IMR-90 (cell line): ENCODE measurements around the gene DUSP6. TPM values are rescaled to one million over a fixed set of nuclear protein-coding genes. Genes with fewer than 3 reads are reported as not detected.

Experiments
- ATAC-seq: fragments of 200-7000 bp; cut with Tn5 transposase; 2 replicates; pipeline ENCODE4 v1.9.1; 2020; ENCODE audit warnings: low read depth, mild to moderate bottlenecking, moderate library complexity
- BruUV-seq: library from RNA; stranded (reverse); fragments of 400-500 nt; replicated peaks from 2 replicates; lab custom pipeline; 2021; lab: Mats Ljungman, UMichigan
- CTCF ChIA-PET: fragments of 300-600 bp; formaldehyde crosslinking; extraction: SDS; loops from one replicate; lab custom pipeline; 2021; ENCODE audit warnings: antibody characterized with exemption; lab: Yijun Ruan, JAX
- POLR2A ChIA-PET: fragments of 300-600 bp; sonication (Branson Sonifier 250); formaldehyde crosslinking; loops from one replicate; lab custom pipeline; 2022; ENCODE audit warnings: antibody characterized with exemption; ENCODE audit not compliant: unreplicated experiment; lab: Charles Lee
- DNase-seq: peaks from one replicate; pipeline ENCODE4 v3.0.0; 2013
- H2AFZ ChIP-seq: replicated peaks from 2 replicates; pipeline ENCODE3; 2013; ENCODE audit warnings: low read length, mild to moderate bottlenecking; ENCODE audit not compliant: poor library complexity
- H2AK5ac ChIP-seq: 2 replicates; pipeline ENCODE4 v1.6.1; 2013; ENCODE audit warnings: low read depth, low read length, inconsistent platforms
- H2AK9ac ChIP-seq: replicated peaks from 2 replicates; pipeline ENCODE3; 2013; ENCODE audit warnings: mild to moderate bottlenecking, low read depth, low read length, moderate library complexity; ENCODE audit not compliant: poor library complexity
- H2BK120ac ChIP-seq: 2 replicates; pipeline ENCODE4 v1.6.1; 2013; ENCODE audit warnings: low read depth, low read length, inconsistent platforms
- H2BK15ac ChIP-seq: 3 replicates; pipeline ENCODE4 v1.6.1; 2013; ENCODE audit warnings: low read depth, low read length, inconsistent platforms
- H2BK20ac ChIP-seq: 2 replicates; pipeline ENCODE4 v1.6.1; 2013; ENCODE audit warnings: low read depth, mild to moderate bottlenecking, inconsistent platforms, low read length, moderate library complexity
- H2BK5ac ChIP-seq: 2 replicates; pipeline ENCODE4 v1.6.1; 2013; ENCODE audit warnings: mild to moderate bottlenecking, low read depth, low read length, inconsistent platforms; ENCODE audit not compliant: poor library complexity, severe bottlenecking
- H3K14ac ChIP-seq: replicated peaks from 2 replicates; pipeline ENCODE4 v1.6.1; 2013; ENCODE audit warnings: low read depth, low read length, inconsistent platforms
- H3K18ac ChIP-seq: 2 replicates; pipeline ENCODE4 v1.6.1; 2013; ENCODE audit warnings: low read depth, low read length, control low read depth
- H3K23ac ChIP-seq: 2 replicates; pipeline ENCODE4 v1.6.1; 2013; ENCODE audit warnings: low read depth, low read length, inconsistent platforms
- H3K27ac ChIP-seq: 2 replicates; pipeline ENCODE4 v1.5.1; 2013; ENCODE audit warnings: mild to moderate bottlenecking, control low read depth, low read length; ENCODE audit not compliant: insufficient read depth
- H3K27me3 ChIP-seq: 2 replicates; pipeline ENCODE4 v1.6.1; 2013; ENCODE audit warnings: low read length; ENCODE audit not compliant: control insufficient read depth, insufficient read depth
- H3K36me3 ChIP-seq: 2 replicates; pipeline ENCODE4 v1.6.1; 2013; ENCODE audit warnings: low read length, mixed read lengths; ENCODE audit not compliant: control insufficient read depth, insufficient read depth
- H3K4ac ChIP-seq: 2 replicates; pipeline ENCODE4 v1.6.1; 2013; ENCODE audit warnings: low read depth, low read length, inconsistent platforms
- H3K4me1 ChIP-seq: 2 replicates; pipeline ENCODE4 v1.6.1; 2013; ENCODE audit warnings: low read length, mixed read lengths; ENCODE audit not compliant: control insufficient read depth, insufficient read depth
- H3K4me2 ChIP-seq: 2 replicates; pipeline ENCODE4 v1.6.1; 2013; ENCODE audit warnings: low read depth, mild to moderate bottlenecking, control low read depth, low read length, moderate library complexity
- H3K4me3 ChIP-seq: 2 replicates; pipeline ENCODE4 v1.5.1; 2013; ENCODE audit warnings: low read depth, mild to moderate bottlenecking, control low read depth, low read length, moderate library complexity; ENCODE audit not compliant: insufficient read depth
- H3K56ac ChIP-seq: 2 replicates; pipeline ENCODE4 v1.6.1; 2013; ENCODE audit warnings: low read length, inconsistent platforms; ENCODE audit not compliant: insufficient read depth; ENCODE audit errors: extremely low read depth
- H3K79me1 ChIP-seq, 2 experiments: 2 replicates each; pipeline ENCODE4 v1.6.1; 2013; ENCODE audit warnings: low read length in 2 of 2, inconsistent platforms in 1 of 2, low read depth in 1 of 2
- H3K9ac ChIP-seq: 2 replicates; pipeline ENCODE4 v1.6.1; 2013; ENCODE audit warnings: low read depth, low read length, control low read depth
- H3K9me1 ChIP-seq: 2 replicates; pipeline ENCODE4 v1.6.1; 2013; ENCODE audit warnings: low read length, inconsistent platforms; ENCODE audit not compliant: insufficient read depth
- H3K9me3 ChIP-seq: 2 replicates; pipeline ENCODE4 v1.6.1; 2013; ENCODE audit warnings: low read length; ENCODE audit not compliant: control insufficient read depth, insufficient read depth
- H4K20me1 ChIP-seq: 2 replicates; pipeline ENCODE4 v1.6.1; 2013; ENCODE audit warnings: low read length, inconsistent platforms; ENCODE audit not compliant: insufficient read depth
- H4K5ac ChIP-seq: 2 replicates; pipeline ENCODE4 v1.6.1; 2013; ENCODE audit warnings: mild to moderate bottlenecking, low read depth, low read length, control low read depth
- H4K8ac ChIP-seq, 2 experiments: 2 replicates each; pipeline ENCODE4 v1.6.1; 2013; ENCODE audit warnings: low read depth in 2 of 2, low read length in 2 of 2, control low read depth in 1 of 2, inconsistent platforms in 1 of 2
- H4K91ac ChIP-seq: 2 replicates; pipeline ENCODE4 v1.6.1; 2013; ENCODE audit warnings: low read depth, low read length, inconsistent platforms; ENCODE audit not compliant: insufficient read depth
- CEBPB ChIP-seq: IDR thresholded peaks from 2 replicates; pipeline ENCODE4 v1.6.1; 2012; ENCODE audit warnings: low read depth, low read length, improper control_type of control experiment
- CHD1 ChIP-seq: IDR thresholded peaks from 2 replicates; pipeline ENCODE4 v1.6.1; 2012; ENCODE audit warnings: low read depth, low read length, improper control_type of control experiment
- ELK1 ChIP-seq: fragments of 150-350 bp; IDR thresholded peaks from 2 replicates; pipeline ENCODE4 v1.6.1; 2016; ENCODE audit warnings: low read depth, mild to moderate bottlenecking, low read length, moderate library complexity, borderline replicate concordance
- FOS ChIP-seq: fragments of 150-350 bp; IDR thresholded peaks from 2 replicates; pipeline ENCODE4 v1.6.1; 2016; ENCODE audit warnings: low read depth, low read length
- MAFK ChIP-seq: IDR thresholded peaks from 2 replicates; pipeline ENCODE4 v1.6.1; 2012; ENCODE audit warnings: low read depth, low read length, improper control_type of control experiment
- MXI1 ChIP-seq: IDR thresholded peaks from 2 replicates; pipeline ENCODE4 v1.6.1; 2012; ENCODE audit warnings: low read depth, mild to moderate bottlenecking, low read length, moderate library complexity, borderline replicate concordance
- RAD21 ChIP-seq: IDR thresholded peaks from 2 replicates; pipeline ENCODE4 v1.6.1; 2012; ENCODE audit warnings: low read length, improper control_type of control experiment
- RFX5 ChIP-seq: IDR thresholded peaks from 2 replicates; pipeline ENCODE4 v1.8.0; 2012; ENCODE audit warnings: low read depth, mild to moderate bottlenecking, low read length, moderate library complexity
- WGBS, 2 experiments: methylation state at CpG; one replicate each; pipeline versions ENCODE4 v1.1.5 to v1.1.7; 2013; ENCODE audit warnings: missing lambda C conversion rate in 2 of 2; ENCODE audit not compliant: insufficient read length in 1 of 2; ENCODE audit errors: extremely low coverage in 2 of 2; 5-methylcytosine and 5-hydroxymethylcytosine counted together
- dilution Hi-C: fragments of 300-500 bp; cut with HindIII; formaldehyde crosslinking; loops from one replicate; pipeline ENCODE4 v1.14.3; 2018; ENCODE audit warnings: low sequenced_read_pairs; ENCODE audit not compliant: unreplicated experiment
- in situ Hi-C: fragments of 300-500 bp; cut with MboI; formaldehyde crosslinking; loops from 3 replicates; pipeline ENCODE4 v1.14.3; 2019; ENCODE audit warnings: low sequenced_read_pairs, inconsistent platforms, mixed read lengths
- intact Hi-C: fragments of 100-400 bp; cut with micrococcal nuclease; formaldehyde crosslinking; loops from 2 replicates; pipeline ENCODE4 v1.10.0; 2022
- polyA plus RNA-seq, 3 experiments: library from polyadenylated mRNA; depleted of rRNA; stranded (reverse); fragments of >200 nt; gene quantifications; 2 replicates each; pipeline ENCODE4 v1.2.3, GENCODE V29; 2012; ENCODE audit warnings: low replicate concordance in 1 of 3
- total RNA-seq: library from RNA; depleted of rRNA; stranded (reverse); fragments of >200 nt; gene quantifications from 2 replicates; pipeline ENCODE4 v1.2.3, GENCODE V29; 2012

DUSP6 gene
- total and polyA plus RNA-seq, 2 of the 4 experiments (the other 2 are of a cell fraction), result 38.5 to 70.1 TPM

GRCh38 chr12:89401433-89402058, 49.2 kb upstream of the DUSP6 start (continued):
- no peak for TF ChIP-seq RFX5
- TF ChIP-seq FOS, result no peak

- Histone ChIP-seq H4K8ac (no peak overlapping the region), H2BK5ac (no peak overlapping the region), H4K20me1 (no peaks in the 10 kb centered on the region), H3K56ac (no peak overlapping the region), H2AK9ac (no peak overlapping the region), H3K27me3 (no peaks in the 10 kb centered on the region), H3K4me2 (no peak overlapping the region), H2BK15ac (0 out of 3 replicates have a peak overlapping the region, but pooled peaks have one; percentile 17), H2AFZ (no peak overlapping the region), H3K4me1 (0 out of 2 replicates have a peak, but pooled peaks cover 2% of the 10 kb centered on the region), H3K9me1 (peaks cover 2% of the 10 kb centered on the region; the same call in 1 of the 2 replicates), H3K4ac (no peak overlapping the region), H3K18ac (no peak overlapping the region), H3K79me1 (no peaks in the 10 kb centered on the region), H3K9ac (no peak overlapping the region), H3K23ac (no peak overlapping the region), H3K27ac (no peak overlapping the region), H2BK120ac (no peak overlapping the region), H2BK20ac (no peak overlapping the region), H3K36me3 (no peaks in the 10 kb centered on the region), H3K14ac (0 out of 2 replicates have a peak overlapping the region, but pooled peaks have one; percentile 8), H2AK5ac (no peak overlapping the region), H3K9me3 (no peaks in the 10 kb centered on the region), H4K91ac (no peak overlapping the region), H3K4me3 (no peak overlapping the region), H4K5ac (no peak overlapping the region)
- intact Hi-C loops, result no loop called here
- WGBS, 2 experiments, result no CpG with 5 or more reads among the region's 6 CpGs
- ATAC-seq, result no peak
- no peak for DNase-seq
- ChIA-PET POLR2A (no interaction called here), CTCF (no interaction called here)
- in situ Hi-C loops, result no loop called here
- TF ChIP-seq MXI1, result no peak
- no peak for TF ChIP-seq ELK1
- no peak for TF ChIP-seq RAD21
- no peak for TF ChIP-seq MAFK
- TF ChIP-seq CEBPB, result no peak
- no peak for TF ChIP-seq CHD1
- BruUV-seq, result no TSS peak
- dilution Hi-C loops, result no loop called here
These were observed 48.1 kb upstream of the DUSP6 start for GRCh38 chr12:89400415-89400814.
